ENCODE measurements around the gene MCM7. TPM values are rescaled to one million over a fixed set of nuclear protein-coding genes. Genes with fewer than 3 reads are reported as not detected.

The MCM7 gene
- polyA plus RNA-seq, 1 of the 3 experiments (the other 2 are of a cell fraction) = 241 TPM

DNA sequence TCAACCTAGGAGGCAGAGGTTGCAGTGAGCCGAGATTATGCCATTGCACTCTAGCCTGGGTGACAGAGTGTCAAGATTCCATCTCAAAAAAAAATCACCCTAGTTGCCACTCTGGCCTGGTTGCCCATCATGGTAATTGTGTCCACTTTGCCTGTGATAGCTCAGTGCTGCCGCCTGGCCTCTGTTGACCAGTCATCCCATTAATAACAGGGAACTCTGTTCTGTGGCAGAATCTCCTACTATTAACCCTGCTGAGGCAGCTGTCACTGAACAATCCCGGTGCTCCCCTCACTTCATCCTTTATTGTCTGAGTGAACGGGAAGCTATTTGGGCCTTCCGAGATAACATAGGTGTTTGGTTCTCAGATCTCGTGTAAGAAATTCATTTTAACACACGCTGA lies 34.2 kb downstream of the MCM7 start:
- H2AFZ ChIP-seq (ENCODE audit: low read depth) = no peak overlapping the region
- no peak overlapping the region for H3K4me3 ChIP-seq (ENCODE audit: low read depth in 2 of 2, low read length in 1 of 2)
- H3K9me3 ChIP-seq = peaks cover 23% of the 10 kb centered on the region
- no peaks in the 10 kb centered on the region for H3K27me3 ChIP-seq (ENCODE audit: insufficient read depth)
- peaks cover 36 to 64% of the 10 kb centered on the region in 2 experiments for H3K36me3 ChIP-seq (replicated peaks in 1 of 2; ENCODE audit: control insufficient read depth in 1 of 2, insufficient read depth in 2 of 2, low read length in 1 of 2)
- no peaks in the 10 kb centered on the region for H3K9me2 ChIP-seq
- POLR2A ChIA-PET = interaction anchor here (0.8 to 1.4 kb wide), 2 partner anchors 13 to 34 kb away, joined by 3 read pairs; partner anchors contain the start of gene MCM7
- DNase-seq = no peak
- no peak overlapping the region for H3K4me2 ChIP-seq
- WGBS (ENCODE audit: low lambda C conversion rate) = 87% methylated on average over 7 of the region's 7 CpGs
- peak overlapping the region in 1 of 2 experiments; percentile 16; a peak in 1 of 4 replicates for H3K27ac ChIP-seq (ENCODE audit: low read depth in 2 of 2, low read length in 1 of 2)
- TF ChIP-seq NFIC (IDR thresholded peaks at IDR 0.05; ENCODE audit: borderline replicate concordance) (no peak), CHD2 (IDR thresholded peaks at IDR 0.05; ENCODE audit: low read length, partially characterized antibody) (peak; percentile 47)
- H3F3A ChIP-seq (replicated peaks; ENCODE audit: insufficient read depth) = peaks cover 45% of the 10 kb centered on the region
- peaks cover 0 to 21% of the 10 kb centered on the region in 2 experiments; a peak in 1 of 4 replicates for H3K4me1 ChIP-seq (ENCODE audit: control insufficient read depth in 1 of 2, insufficient read depth in 2 of 2, low read depth in 1 of 2, low read length in 1 of 2)
- CTCF ChIA-PET = interaction anchor here (0.8 to 1.1 kb wide), 7 partner anchors 9 to 102 kb away, joined by 3 to 4 read pairs (median 3); partner anchors contain the start of genes GAL3ST4 and ZNF3
- no peak overlapping the region for H3K9ac ChIP-seq
- no peaks in the 10 kb centered on the region for H3K79me2 ChIP-seq (ENCODE audit: insufficient read depth)
- H4K20me1 ChIP-seq (ENCODE audit: insufficient read depth) = no peaks in the 10 kb centered on the region

DNA sequence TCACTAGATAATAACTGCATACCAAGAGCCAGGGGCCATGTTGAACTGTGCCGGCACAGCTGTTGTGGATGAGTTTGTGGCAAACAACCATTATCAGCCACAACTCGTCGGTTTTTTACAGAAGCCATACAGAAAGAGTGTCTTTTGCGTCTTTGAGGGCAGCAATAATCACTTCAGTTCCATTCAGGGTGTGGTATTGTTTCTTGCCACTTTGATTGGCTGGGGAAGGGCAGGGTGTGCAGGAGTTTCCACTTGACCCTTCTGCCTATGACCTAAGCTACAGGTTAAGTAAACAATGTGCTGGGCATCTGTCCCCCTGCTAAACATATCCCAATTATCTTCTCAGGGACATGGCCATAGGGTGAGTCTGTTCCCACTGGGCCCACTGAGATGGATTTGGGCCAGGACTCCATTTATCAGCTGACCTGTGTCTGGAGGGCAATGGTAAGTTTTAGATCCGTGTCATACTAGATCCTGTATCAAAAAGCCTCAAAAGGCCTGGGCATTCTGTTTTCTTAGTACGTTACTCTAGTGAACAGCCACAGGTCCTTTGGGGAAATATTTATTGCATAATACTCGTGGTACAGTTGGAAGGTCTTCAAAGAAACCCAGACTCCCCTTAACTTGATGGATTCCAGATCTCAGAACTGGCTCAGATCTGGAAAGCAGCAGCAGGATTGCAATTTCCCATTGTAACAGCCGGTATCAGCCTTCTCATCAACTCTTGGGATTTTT lies 35.6 kb downstream of the MCM7 start:
- Histone ChIP-seq H3K9me3 (peaks cover 11% of the 10 kb centered on the region), H4K20me1 (ENCODE audit: insufficient read depth) (no peaks in the 10 kb centered on the region), H3K27me3 (ENCODE audit: insufficient read depth) (no peaks in the 10 kb centered on the region), H3K9ac (no peak overlapping the region), H3K36me3 (replicated peaks in 1 of 2; ENCODE audit: control insufficient read depth in 1 of 2, insufficient read depth in 2 of 2, low read length in 1 of 2) (peaks cover 27 to 56% of the 10 kb centered on the region in 2 experiments), H2AFZ (ENCODE audit: low read depth) (no peak overlapping the region), H3K4me1 (ENCODE audit: control insufficient read depth in 1 of 2, insufficient read depth in 2 of 2, low read depth in 1 of 2, low read length in 1 of 2) (peaks cover 0 to 21% of the 10 kb centered on the region in 2 experiments; a peak in 1 of 4 replicates), H3K79me2 (ENCODE audit: insufficient read depth) (no peaks in the 10 kb centered on the region), H3K9me2 (no peaks in the 10 kb centered on the region), H3K4me2 (no peak overlapping the region), H3K27ac (ENCODE audit: low read depth in 2 of 2, low read length in 1 of 2) (peak overlapping the region; percentile 29 to 50; a peak in 3 of 4 replicates), H3K4me3 (ENCODE audit: low read depth in 2 of 2, low read length in 1 of 2) (no peak overlapping the region), H3F3A (replicated peaks; ENCODE audit: insufficient read depth) (peaks cover 44% of the 10 kb centered on the region)
- CTCF ChIA-PET = interaction anchor here (1.2 to 1.9 kb wide), 3 partner anchors 9 to 15 kb away, joined by 3 to 6 read pairs (median 6); partner anchors contain the start of gene ZNF3
- POLR2A ChIA-PET = interaction anchor here (0.5 kb wide), 1 partner anchor 16 kb away, joined by 3 read pairs; the partner anchor contains the start of gene ZSCAN21
- 41% methylated on average over 8 of the region's 8 CpGs for WGBS (ENCODE audit: low lambda C conversion rate)
- peak; percentile 65 for DNase-seq
- TF ChIP-seq CHD2 (IDR thresholded peaks at IDR 0.05; ENCODE audit: low read length, partially characterized antibody) (peak; percentile 64), POLR2AphosphoS5 (IDR thresholded peaks at IDR 0.05; ENCODE audit: low read depth, low read length) (peak; percentile 75), RXRA (IDR thresholded peaks at IDR 0.05; ENCODE audit: borderline replicate concordance, low read depth) (no peak; the same call in 1 of the 2 replicates), EP300 (IDR thresholded peaks at IDR 0.05; ENCODE audit: borderline replicate concordance in 1 of 2, low read depth in 1 of 2, low read length in 1 of 2) (peak; percentile 16 to 55; a peak in 2 of 4 replicates), TEAD4 (IDR thresholded peaks at IDR 0.05; ENCODE audit: borderline replicate concordance, insufficient read depth) (0 out of 2 replicates have a peak, but pooled peaks have one; percentile 12), RCOR1 (IDR thresholded peaks at IDR 0.05; ENCODE audit: low read length) (peak; percentile 88; the same call in 1 of the 2 replicates), GATA2 (CRISPR knock-in tag; IDR thresholded peaks at IDR 0.05) (peak; percentile 79), JUND (IDR thresholded peaks at IDR 0.05) (no peak; the same call in 1 of the 2 replicates), MXI1 (IDR thresholded peaks at IDR 0.05; ENCODE audit: low read depth, low read length) (no peak), FOXJ3 (CRISPR knock-in tag; IDR thresholded peaks at IDR 0.05) (no peak), FOXM1 (IDR thresholded peaks at IDR 0.05; ENCODE audit: low read depth) (no peak), YY1 (IDR thresholded peaks at IDR 0.05; ENCODE audit: low read depth) (no peak), FOSL2 (IDR thresholded peaks at IDR 0.05; ENCODE audit: borderline replicate concordance, low read depth) (no peak), RAD21 (IDR thresholded peaks at IDR 0.05; ENCODE audit: low read length) (no peak), GABPA (IDR thresholded peaks at IDR 0.05; ENCODE audit: low read depth) (no peak), NRF1 (IDR thresholded peaks at IDR 0.05; ENCODE audit: low read depth, low read length) (no peak), SMC3 (IDR thresholded peaks at IDR 0.05; ENCODE audit: low read depth, low read length) (no peak), MEF2A (IDR thresholded peaks at IDR 0.05; ENCODE audit: borderline replicate concordance, low read depth) (no peak), RFX5 (IDR thresholded peaks at IDR 0.05; ENCODE audit: low read length) (no peak)
- TF ChIP-seq, protein P1, sequence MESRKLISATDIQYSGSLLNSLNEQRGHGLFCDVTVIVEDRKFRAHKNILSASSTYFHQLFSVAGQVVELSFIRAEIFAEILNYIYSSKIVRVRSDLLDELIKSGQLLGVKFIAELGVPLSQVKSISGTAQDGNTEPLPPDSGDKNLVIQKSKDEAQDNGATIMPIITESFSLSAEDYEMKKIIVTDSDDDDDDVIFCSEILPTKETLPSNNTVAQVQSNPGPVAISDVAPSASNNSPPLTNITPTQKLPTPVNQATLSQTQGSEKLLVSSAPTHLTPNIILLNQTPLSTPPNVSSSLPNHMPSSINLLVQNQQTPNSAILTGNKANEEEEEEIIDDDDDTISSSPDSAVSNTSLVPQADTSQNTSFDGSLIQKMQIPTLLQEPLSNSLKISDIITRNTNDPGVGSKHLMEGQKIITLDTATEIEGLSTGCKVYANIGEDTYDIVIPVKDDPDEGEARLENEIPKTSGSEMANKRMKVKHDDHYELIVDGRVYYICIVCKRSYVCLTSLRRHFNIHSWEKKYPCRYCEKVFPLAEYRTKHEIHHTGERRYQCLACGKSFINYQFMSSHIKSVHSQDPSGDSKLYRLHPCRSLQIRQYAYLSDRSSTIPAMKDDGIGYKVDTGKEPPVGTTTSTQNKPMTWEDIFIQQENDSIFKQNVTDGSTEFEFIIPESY (IDR thresholded peaks at IDR 0.05; ENCODE audit: borderline replicate concordance, low read depth) = no peak
- TF ChIP-seq, protein P2, sequence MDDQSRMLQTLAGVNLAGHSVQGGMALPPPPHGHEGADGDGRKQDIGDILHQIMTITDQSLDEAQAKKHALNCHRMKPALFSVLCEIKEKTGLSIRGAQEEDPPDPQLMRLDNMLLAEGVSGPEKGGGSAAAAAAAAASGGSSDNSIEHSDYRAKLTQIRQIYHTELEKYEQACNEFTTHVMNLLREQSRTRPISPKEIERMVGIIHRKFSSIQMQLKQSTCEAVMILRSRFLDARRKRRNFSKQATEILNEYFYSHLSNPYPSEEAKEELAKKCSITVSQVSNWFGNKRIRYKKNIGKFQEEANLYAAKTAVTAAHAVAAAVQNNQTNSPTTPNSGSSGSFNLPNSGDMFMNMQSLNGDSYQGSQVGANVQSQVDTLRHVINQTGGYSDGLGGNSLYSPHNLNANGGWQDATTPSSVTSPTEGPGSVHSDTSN (IDR thresholded peaks at IDR 0.05) = peak; percentile 69
- TF ChIP-seq, protein P3, sequence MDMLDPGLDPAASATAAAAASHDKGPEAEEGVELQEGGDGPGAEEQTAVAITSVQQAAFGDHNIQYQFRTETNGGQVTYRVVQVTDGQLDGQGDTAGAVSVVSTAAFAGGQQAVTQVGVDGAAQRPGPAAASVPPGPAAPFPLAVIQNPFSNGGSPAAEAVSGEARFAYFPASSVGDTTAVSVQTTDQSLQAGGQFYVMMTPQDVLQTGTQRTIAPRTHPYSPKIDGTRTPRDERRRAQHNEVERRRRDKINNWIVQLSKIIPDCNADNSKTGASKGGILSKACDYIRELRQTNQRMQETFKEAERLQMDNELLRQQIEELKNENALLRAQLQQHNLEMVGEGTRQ (IDR thresholded peaks at IDR 0.05; ENCODE audit: borderline replicate concordance, low read depth, low read length) = no peak

Measured in SK-N-SH (cell line).